Caco-2 (cell line): ENCODE data around the gene TBXAS1. TPM values are rescaled to one million over a fixed set of nuclear protein-coding genes. Genes with fewer than 3 reads are reported as not detected.

Source experiments
- BruUV-seq: library from RNA; stranded (reverse); fragments of 400-500 nt; replicated peaks from 2 replicates; lab custom pipeline; 2021; lab: Mats Ljungman, UMichigan
- CTCF ChIA-PET: fragments of 300-600 bp; sonication (Branson Sonifier 250); formaldehyde crosslinking; loops from one replicate; lab custom pipeline; 2022; ENCODE audit warnings: antibody characterized with exemption; lab: Charles Lee
- POLR2A ChIA-PET: fragments of 300-600 bp; sonication (Branson Sonifier 250); formaldehyde crosslinking; loops from one replicate; lab custom pipeline; 2022; ENCODE audit warnings: antibody characterized with exemption; lab: Charles Lee
- DNase-seq, 2 experiments: peaks; one replicate each; pipeline versions ENCODE4 v3.0.0 to v3.0.0-alpha.2; 2020 to 2022
- H3K27me3 ChIP-seq: replicated peaks from 2 replicates; pipeline ENCODE4 v1.6.0; 2011; ENCODE audit warnings: low read length; ENCODE audit not compliant: control insufficient read depth, insufficient read depth
- H3K36me3 ChIP-seq: 2 replicates; pipeline ENCODE4 v1.5.1; 2011; ENCODE audit warnings: low read length; ENCODE audit not compliant: control insufficient read depth, insufficient read depth
- H3K4me1 ChIP-seq: fragments of 250-450 bp; sonication (Bioruptor Pico); 2 replicates; pipeline ENCODE4 v1.5.1; 2020; ENCODE audit warnings: mild to moderate bottlenecking
- H3K4me3 ChIP-seq: 2 replicates; pipeline ENCODE4 v1.5.1; 2011; ENCODE audit warnings: low read depth, mild to moderate bottlenecking, control low read depth, low read length
- H3K9me3 ChIP-seq: fragments of 250-450 bp; sonication (Bioruptor Pico); 2 replicates; pipeline ENCODE4 v1.5.1; 2020; ENCODE audit warnings: mild to moderate bottlenecking, moderate library complexity
- H3K27ac Mint-ChIP-seq: one replicate; pipeline ENCODE4 v1.8.0; 2022; ENCODE audit warnings: mixed read lengths; ENCODE audit not compliant: unreplicated experiment
- H3K27me3 Mint-ChIP-seq: one replicate; pipeline ENCODE4 v1.8.0; 2022; ENCODE audit warnings: mixed read lengths; ENCODE audit not compliant: insufficient read depth, unreplicated experiment
- H3K36me3 Mint-ChIP-seq: one replicate; pipeline ENCODE4 v1.8.0; 2022; ENCODE audit warnings: mild to moderate bottlenecking, mixed read lengths; ENCODE audit not compliant: insufficient read depth, unreplicated experiment
- H3K4me1 Mint-ChIP-seq: one replicate; pipeline ENCODE4 v1.8.0; 2022; ENCODE audit warnings: low read depth, mixed read lengths; ENCODE audit not compliant: unreplicated experiment
- H3K4me3 Mint-ChIP-seq: one replicate; pipeline ENCODE4 v1.8.0; 2022; ENCODE audit warnings: mild to moderate bottlenecking, moderate library complexity, mixed read lengths; ENCODE audit not compliant: unreplicated experiment
- H3K9me3 Mint-ChIP-seq: one replicate; pipeline ENCODE4 v1.8.0; 2022; ENCODE audit warnings: mixed read lengths; ENCODE audit not compliant: unreplicated experiment
- CTCF ChIP-seq, 2 experiments: fragments of 200-600 bp in 1 of 2; IDR thresholded peaks; 1 replicate in 1 of 2; 2 replicates in 1 of 2; pipeline versions ENCODE4 v1.5.1 to v1.8.0; 2011 to 2022; ENCODE audit warnings: antibody characterized with exemption in 1 of 2, control low read depth in 1 of 2, inconsistent platforms in 1 of 2, low read depth in 1 of 2, low read length in 1 of 2, mild to moderate bottlenecking in 1 of 2, moderate library complexity in 1 of 2; ENCODE audit not compliant: insufficient read depth in 1 of 2, severe bottlenecking in 1 of 2, unreplicated experiment in 1 of 2
- intact Hi-C: fragments of 100-400 bp; cut with micrococcal nuclease; formaldehyde crosslinking; loops from one replicate; pipeline ENCODE4 v1.10.0; 2022; ENCODE audit not compliant: unreplicated experiment
- total RNA-seq: library from RNA; stranded (reverse); gene quantifications from 2 replicates; pipeline ENCODE4 v1.2.3, GENCODE V29; 2022

TBXAS1 gene
- total RNA-seq, 1 experiment from 2014 or later = 1.6 TPM

GRCh38 chr7:140054751-140055150 is 225.7 kb downstream of the TBXAS1 start:
- CTCF ChIA-PET = no interaction called here
- Mint-ChIP-seq H3K36me3 (peaks cover 6% of the 10 kb centered on the region), H3K27me3 (no peaks in the 10 kb centered on the region), H3K9me3 (no peaks in the 10 kb centered on the region), H3K4me3 (no peak overlapping the region), H3K27ac (no peak overlapping the region), H3K4me1 (peaks cover 1% of the 10 kb centered on the region)
- no TSS peak for BruUV-seq
- POLR2A ChIA-PET = no interaction called here
- Histone ChIP-seq H3K4me3 (no peak overlapping the region), H3K36me3 (no peaks in the 10 kb centered on the region), H3K9me3 (no peaks in the 10 kb centered on the region), H3K27me3 (no peaks in the 10 kb centered on the region), H3K4me1 (peaks cover 2% of the 10 kb centered on the region)
- no peak for TF ChIP-seq CTCF (IDR thresholded peaks at IDR 0.05; ENCODE audit: insufficient read depth in 1 of 2, low read depth in 1 of 2, low read length in 1 of 2, severe bottlenecking in 1 of 2, unreplicated experiment in 1 of 2)
- no peak for DNase-seq
- intact Hi-C loops = no loop called here

DNA sequence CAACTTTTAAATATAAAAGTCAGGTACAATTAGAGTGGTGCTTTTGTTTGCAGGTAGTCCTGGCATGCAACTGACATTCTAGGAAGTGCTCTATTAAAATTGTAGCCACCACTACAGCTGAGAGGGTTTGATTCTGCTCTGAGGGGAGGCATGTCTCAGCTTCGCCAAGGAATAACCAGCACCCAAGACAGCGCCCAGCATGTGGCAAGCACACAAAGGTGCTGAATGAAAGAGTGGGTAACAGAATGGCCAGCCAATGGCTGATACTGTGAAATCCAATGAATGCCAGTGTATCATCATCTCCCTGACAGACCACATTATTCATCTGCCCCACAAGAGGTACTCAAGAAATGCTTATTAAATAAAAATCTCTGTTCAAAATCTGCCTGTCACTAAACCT is 226.8 kb downstream of the TBXAS1 start:
- H3K9me3 Mint-ChIP-seq = no peaks in the 10 kb centered on the region
- no peaks in the 10 kb centered on the region for H3K4me1 ChIP-seq
- peaks cover 5% of the 10 kb centered on the region for H3K4me1 Mint-ChIP-seq
- no peak overlapping the region for H3K4me3 ChIP-seq
- no peaks in the 10 kb centered on the region for H3K36me3 ChIP-seq
- no peak for TF ChIP-seq CTCF (IDR thresholded peaks at IDR 0.05; ENCODE audit: insufficient read depth in 1 of 2, low read depth in 1 of 2, low read length in 1 of 2, severe bottlenecking in 1 of 2, unreplicated experiment in 1 of 2)
- intact Hi-C loops = no loop called here
- no peaks in the 10 kb centered on the region for H3K27me3 ChIP-seq
- no peak overlapping the region for H3K27ac Mint-ChIP-seq
- ChIA-PET POLR2A (no interaction called here), CTCF (no interaction called here)
- peaks cover 6% of the 10 kb centered on the region for H3K36me3 Mint-ChIP-seq
- H3K27me3 Mint-ChIP-seq = no peaks in the 10 kb centered on the region
- no TSS peak for BruUV-seq
- no peaks in the 10 kb centered on the region for H3K9me3 ChIP-seq
- no peak for DNase-seq
- no peak overlapping the region for H3K4me3 Mint-ChIP-seq

DNA sequence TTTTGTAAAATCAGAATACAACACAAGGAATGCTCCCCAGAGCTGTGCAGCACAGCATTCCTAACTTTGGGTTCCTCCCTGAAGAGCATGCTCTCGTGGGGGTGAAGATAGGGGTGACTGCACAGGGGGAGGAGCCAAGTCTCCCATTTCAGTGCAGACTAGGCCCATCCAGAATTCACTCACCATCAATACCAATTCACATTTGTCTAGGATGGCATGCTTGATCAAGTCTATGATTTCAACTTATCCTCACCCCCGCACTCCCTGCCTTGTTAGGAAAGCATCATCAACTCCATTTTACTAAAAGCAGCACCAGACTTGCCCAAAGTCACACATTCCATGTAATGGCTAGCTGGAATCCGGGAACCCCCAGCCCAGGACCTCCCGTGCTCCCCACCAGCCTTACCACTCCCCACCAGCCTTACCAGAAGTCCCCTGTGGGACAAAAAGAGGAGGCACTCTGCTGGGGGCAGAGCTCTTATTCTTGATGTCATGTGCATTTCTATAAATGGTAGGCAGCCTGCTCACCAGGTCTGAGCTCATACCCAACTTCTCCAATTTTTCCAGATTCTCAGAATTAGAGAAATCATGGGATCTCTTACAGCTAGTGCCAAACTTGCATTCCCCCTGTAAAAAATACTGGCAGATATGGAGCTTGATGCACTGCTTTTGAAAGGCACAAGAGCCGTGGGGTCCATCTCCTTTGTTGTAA is 227.5 kb downstream of the TBXAS1 start:
- Mint-ChIP-seq H3K4me3 (no peak overlapping the region), H3K4me1 (peaks cover 8% of the 10 kb centered on the region), H3K9me3 (no peaks in the 10 kb centered on the region), H3K36me3 (peaks cover 6% of the 10 kb centered on the region), H3K27ac (no peak overlapping the region), H3K27me3 (no peaks in the 10 kb centered on the region)
- Histone ChIP-seq H3K4me1 (no peaks in the 10 kb centered on the region), H3K9me3 (no peaks in the 10 kb centered on the region), H3K36me3 (no peaks in the 10 kb centered on the region), H3K27me3 (no peaks in the 10 kb centered on the region), H3K4me3 (no peak overlapping the region)
- no peak for DNase-seq
- TF ChIP-seq CTCF (IDR thresholded peaks at IDR 0.05; ENCODE audit: insufficient read depth in 1 of 2, low read depth in 1 of 2, low read length in 1 of 2, severe bottlenecking in 1 of 2, unreplicated experiment in 1 of 2) = no peak
- intact Hi-C loops = no loop called here
- no TSS peak for BruUV-seq
- CTCF ChIA-PET = no interaction called here
- POLR2A ChIA-PET = no interaction called here
